Adrenal gland (tissue), 5 donors: ENCODE data around the gene CMTM8.

Experiments
- CTCF ChIP-seq, 6 experiments: fragments of 450-650 bp in 4 of 6; fragments of 200-600 bp in 2 of 6; sonication (generic) in 1 of 6; IDR thresholded peaks; 1 replicate in 5 of 6; 2 replicates in 1 of 6; pipeline versions ENCODE4 v1.5.1 to v1.8.0; 2016 to 2021; ENCODE audit warnings: antibody characterized with exemption in 6 of 6, mild to moderate bottlenecking in 2 of 6, moderate library complexity in 1 of 6
- POLR2A ChIP-seq, 2 donors: fragments of 450-650 bp; IDR thresholded peaks; one replicate each; pipeline ENCODE4 v1.6.1; 2017; ENCODE audit warnings: antibody characterized with exemption in 2 of 2, mild to moderate bottlenecking in 2 of 2, moderate library complexity in 1 of 2
- donor health status: DM: no; HTN: no; CAD: no.

DNA sequence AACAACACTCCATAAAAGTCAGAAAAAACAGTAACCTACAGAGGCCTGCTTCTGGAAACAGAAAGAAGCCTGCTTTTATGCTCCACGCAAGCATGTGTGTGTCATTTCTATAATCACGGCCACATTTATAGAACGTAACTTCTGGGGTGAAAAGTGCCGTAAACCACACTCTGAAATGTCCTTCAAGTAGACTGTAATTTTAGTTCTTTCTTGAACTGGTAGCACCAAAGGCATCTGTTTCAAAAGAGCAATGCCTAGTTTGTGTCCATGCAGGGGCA, 133.7 kb downstream of the CMTM8 start:
- TF ChIP-seq CTCF (IDR thresholded peaks at IDR 0.05) = no peak
- no peak for TF ChIP-seq POLR2A (IDR thresholded peaks at IDR 0.05)
